ENCODE results near the gene MME. TPM values are rescaled to one million over a fixed set of nuclear protein-coding genes. Genes with fewer than 3 reads are reported as not detected.

Gene MME
- total RNA-seq, 1 donor from 2014 or later, result 54.3 TPM

- no peaks in the 10 kb centered on the region for H3K79me2 ChIP-seq (ENCODE audit: insufficient read depth, low read length)
- Mint-ChIP-seq H3K27me3 (ENCODE audit: low read depth, unreplicated experiment) (peaks cover 1% of the 10 kb centered on the region), H3K4me3 (ENCODE audit: unreplicated experiment) (no peak overlapping the region), H3K4me1 (ENCODE audit: low read depth, unreplicated experiment) (peaks cover 15% of the 10 kb centered on the region), H3K27ac (ENCODE audit: unreplicated experiment) (no peak overlapping the region), H3K36me3 (ENCODE audit: low read depth, unreplicated experiment) (no peaks in the 10 kb centered on the region), H3K9me3 (ENCODE audit: unreplicated experiment) (no peaks in the 10 kb centered on the region)
- H3K4me2 ChIP-seq (ENCODE audit: low read length), result no peak overlapping the region
- no peaks in the 10 kb centered on the region for H3K9me3 ChIP-seq (ENCODE audit: insufficient read depth, low read depth, low read length)
- no peaks in the 10 kb centered on the region for H3K27me3 ChIP-seq (ENCODE audit: insufficient read depth, low read length)
- no peak for TF ChIP-seq CTCF (IDR thresholded peaks at IDR 0.05; ENCODE audit: insufficient read depth, low read depth, low read length)
- TF ChIP-seq EZH2 (IDR thresholded peaks at IDR 0.05; ENCODE audit: insufficient read depth, low read length), result no peak
- FAIRE-seq, result no peak
- DNase-seq (ENCODE audit: low read depth), result peak; percentile 8
- peaks cover 13% of the 10 kb centered on the region for H3K4me1 ChIP-seq (ENCODE audit: insufficient read depth, low read length)
- H3K36me3 ChIP-seq (ENCODE audit: insufficient read depth, low read length), result no peaks in the 10 kb centered on the region
- H2AFZ ChIP-seq (ENCODE audit: low read depth, low read length), result no peak overlapping the region
- H3K27ac ChIP-seq (ENCODE audit: low read depth, low read length), result no peak overlapping the region
- no peaks in the 10 kb centered on the region for H4K20me1 ChIP-seq (ENCODE audit: insufficient read depth, low read length)
- H3K4me3 ChIP-seq (ENCODE audit: insufficient read depth, low read depth, low read length), result no peak overlapping the region
- H3K9ac ChIP-seq (ENCODE audit: low read length), result no peak overlapping the region
These were observed 150.3 kb downstream of the MME start for GRCh38 chr3:155230382-155230781.

GRCh38 chr3:155231792-155232191 lies 151.7 kb downstream of the MME start:
- no peaks in the 10 kb centered on the region for H3K9me3 ChIP-seq (ENCODE audit: insufficient read depth, low read depth, low read length)
- no peak overlapping the region for H3K9ac ChIP-seq (ENCODE audit: low read length)
- no peaks in the 10 kb centered on the region for H3K27me3 ChIP-seq (ENCODE audit: insufficient read depth, low read length)
- H4K20me1 ChIP-seq (ENCODE audit: insufficient read depth, low read length), result no peaks in the 10 kb centered on the region
- no peak overlapping the region for H3K27ac ChIP-seq (ENCODE audit: low read depth, low read length)
- H2AFZ ChIP-seq (ENCODE audit: low read depth, low read length), result no peak overlapping the region
- H3K27ac Mint-ChIP-seq (ENCODE audit: unreplicated experiment), result no peak overlapping the region
- TF ChIP-seq CTCF (IDR thresholded peaks at IDR 0.05; ENCODE audit: insufficient read depth, low read depth, low read length) (no peak), EZH2 (IDR thresholded peaks at IDR 0.05; ENCODE audit: insufficient read depth, low read length) (no peak)
- H3K9me3 Mint-ChIP-seq (ENCODE audit: unreplicated experiment), result peaks cover 4% of the 10 kb centered on the region
- no peak overlapping the region for H3K4me3 ChIP-seq (ENCODE audit: insufficient read depth, low read depth, low read length)
- H3K4me1 ChIP-seq (ENCODE audit: insufficient read depth, low read length), result peaks cover 13% of the 10 kb centered on the region
- H3K27me3 Mint-ChIP-seq (ENCODE audit: low read depth, unreplicated experiment), result peaks cover 1% of the 10 kb centered on the region
- DNase-seq (ENCODE audit: low read depth) (no peak), FAIRE-seq (no peak)
- no peaks in the 10 kb centered on the region for H3K79me2 ChIP-seq (ENCODE audit: insufficient read depth, low read length)
- H3K4me2 ChIP-seq (ENCODE audit: low read length), result no peak overlapping the region
- peaks cover 15% of the 10 kb centered on the region for H3K4me1 Mint-ChIP-seq (ENCODE audit: low read depth, unreplicated experiment)
- H3K36me3 ChIP-seq (ENCODE audit: insufficient read depth, low read length), result no peaks in the 10 kb centered on the region
- no peak overlapping the region for H3K4me3 Mint-ChIP-seq (ENCODE audit: unreplicated experiment)
- H3K36me3 Mint-ChIP-seq (ENCODE audit: low read depth, unreplicated experiment), result no peaks in the 10 kb centered on the region

- Histone ChIP-seq H3K9ac (ENCODE audit: low read length) (no peak overlapping the region), H2AFZ (ENCODE audit: low read depth, low read length) (no peak overlapping the region), H3K4me2 (ENCODE audit: low read length) (peak overlapping the region; percentile 40), H3K79me2 (ENCODE audit: insufficient read depth, low read length) (no peaks in the 10 kb centered on the region), H3K4me1 (ENCODE audit: insufficient read depth, low read length) (peaks cover 13% of the 10 kb centered on the region), H3K4me3 (ENCODE audit: insufficient read depth, low read depth, low read length) (no peak overlapping the region), H3K9me3 (ENCODE audit: insufficient read depth, low read depth, low read length) (no peaks in the 10 kb centered on the region), H4K20me1 (ENCODE audit: insufficient read depth, low read length) (no peaks in the 10 kb centered on the region), H3K36me3 (ENCODE audit: insufficient read depth, low read length) (no peaks in the 10 kb centered on the region), H3K27ac (ENCODE audit: low read depth, low read length) (peak overlapping the region; percentile 36), H3K27me3 (ENCODE audit: insufficient read depth, low read length) (no peaks in the 10 kb centered on the region)
- Mint-ChIP-seq H3K4me3 (ENCODE audit: unreplicated experiment) (no peak overlapping the region), H3K27me3 (ENCODE audit: low read depth, unreplicated experiment) (no peaks in the 10 kb centered on the region), H3K4me1 (ENCODE audit: low read depth, unreplicated experiment) (peaks cover 15% of the 10 kb centered on the region), H3K36me3 (ENCODE audit: low read depth, unreplicated experiment) (no peaks in the 10 kb centered on the region), H3K27ac (ENCODE audit: unreplicated experiment) (peak overlapping the region; percentile 68), H3K9me3 (ENCODE audit: unreplicated experiment) (peaks cover 4% of the 10 kb centered on the region)
- peak; percentile 99 for FAIRE-seq
- TF ChIP-seq CTCF (IDR thresholded peaks at IDR 0.05; ENCODE audit: insufficient read depth, low read depth, low read length), result no peak
- TF ChIP-seq EZH2 (IDR thresholded peaks at IDR 0.05; ENCODE audit: insufficient read depth, low read length), result no peak
- DNase-seq (ENCODE audit: low read depth), result peak; percentile 86
These were observed 152.5 kb downstream of the MME start for GRCh38 chr3:155232605-155233004.

Measured in astrocyte (in vitro differentiated cells and primary cell).